ENCODE measurements around the gene TTC28. TPM values are rescaled to one million over a fixed set of nuclear protein-coding genes. Genes with fewer than 3 reads are reported as not detected.

TTC28 gene
- total RNA-seq, 4 donors from 2014 or later: 35.6 to 42.6 (median 36.9) TPM

GRCh38 chr22:28609921-28610320, 69.7 kb downstream of the TTC28 start:
- intact Hi-C loops (cut with DNase I): loop anchor here (10.0 kb wide), 1 partner anchor 135 kb away; the partner anchor contains the start of genes CHEK2 and HSCB
- Histone ChIP-seq H3K4me1 (peaks cover 12 to 37% (median 32%) of the 10 kb centered on the region in 4 donors), H3K9me3 (no peaks in the 10 kb centered on the region), H3K27ac (replicated peaks in 1 of 4) (no peak overlapping the region), H3K27me3 (no peaks in the 10 kb centered on the region), H3K4me3 (no peak overlapping the region), H3K36me3 (no peaks in the 10 kb centered on the region)
- no peak for DNase-seq (ENCODE audit: extremely low spot score)
- 86% methylated on average over 5 of the region's 5 CpGs for WGBS
- TF ChIP-seq POLR2AphosphoS5 (IDR thresholded peaks at IDR 0.05) (no peak), POLR2A (IDR thresholded peaks at IDR 0.05; ENCODE audit: low read depth) (no peak), EP300 (IDR thresholded peaks at IDR 0.05) (no peak)
- TF ChIP-seq, protein P1, sequence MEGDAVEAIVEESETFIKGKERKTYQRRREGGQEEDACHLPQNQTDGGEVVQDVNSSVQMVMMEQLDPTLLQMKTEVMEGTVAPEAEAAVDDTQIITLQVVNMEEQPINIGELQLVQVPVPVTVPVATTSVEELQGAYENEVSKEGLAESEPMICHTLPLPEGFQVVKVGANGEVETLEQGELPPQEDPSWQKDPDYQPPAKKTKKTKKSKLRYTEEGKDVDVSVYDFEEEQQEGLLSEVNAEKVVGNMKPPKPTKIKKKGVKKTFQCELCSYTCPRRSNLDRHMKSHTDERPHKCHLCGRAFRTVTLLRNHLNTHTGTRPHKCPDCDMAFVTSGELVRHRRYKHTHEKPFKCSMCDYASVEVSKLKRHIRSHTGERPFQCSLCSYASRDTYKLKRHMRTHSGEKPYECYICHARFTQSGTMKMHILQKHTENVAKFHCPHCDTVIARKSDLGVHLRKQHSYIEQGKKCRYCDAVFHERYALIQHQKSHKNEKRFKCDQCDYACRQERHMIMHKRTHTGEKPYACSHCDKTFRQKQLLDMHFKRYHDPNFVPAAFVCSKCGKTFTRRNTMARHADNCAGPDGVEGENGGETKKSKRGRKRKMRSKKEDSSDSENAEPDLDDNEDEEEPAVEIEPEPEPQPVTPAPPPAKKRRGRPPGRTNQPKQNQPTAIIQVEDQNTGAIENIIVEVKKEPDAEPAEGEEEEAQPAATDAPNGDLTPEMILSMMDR (IDR thresholded peaks at IDR 0.05): no peak

DNA sequence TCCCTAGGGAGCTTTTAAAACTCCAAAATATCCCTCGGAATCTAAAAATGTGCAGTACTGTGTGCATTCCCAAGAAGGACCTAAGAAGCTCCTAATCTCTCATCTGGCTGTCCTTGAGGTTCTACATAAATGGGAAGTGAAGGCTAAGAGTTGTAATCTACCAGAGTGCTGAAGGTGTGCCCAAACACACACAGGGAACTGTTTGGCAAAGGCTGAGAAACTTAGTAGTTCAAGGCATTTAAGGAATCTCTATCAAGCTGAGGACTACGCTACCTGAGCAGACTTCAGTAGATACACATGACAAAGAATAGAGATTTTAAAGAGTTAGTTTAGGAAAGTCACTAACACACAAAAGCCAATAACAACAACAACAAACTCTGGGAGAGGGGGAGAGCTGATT, 71.1 kb downstream of the TTC28 start:
- no peaks in the 10 kb centered on the region for H3K9me3 ChIP-seq
- 54% methylated on average over 2 of the region's 2 CpGs for WGBS
- H3K27ac ChIP-seq (replicated peaks in 1 of 4): peak overlapping the region; percentile 61 to 72 (median 70)
- H3K27me3 ChIP-seq: no peaks in the 10 kb centered on the region
- intact Hi-C loops (cut with DNase I): loop anchor here (10.0 kb wide), 1 partner anchor 136 kb away; the partner anchor contains the start of genes CHEK2 and HSCB
- H3K4me1 ChIP-seq: peaks cover 12 to 42% (median 34%) of the 10 kb centered on the region in 4 donors
- TF ChIP-seq POLR2AphosphoS5 (IDR thresholded peaks at IDR 0.05) (no peak), EP300 (IDR thresholded peaks at IDR 0.05) (no peak), POLR2A (IDR thresholded peaks at IDR 0.05; ENCODE audit: low read depth) (no peak)
- TF ChIP-seq, protein P1 (IDR thresholded peaks at IDR 0.05): no peak
- H3K4me3 ChIP-seq: peak overlapping the region in 1 of 4 donors; percentile 2
- no peaks in the 10 kb centered on the region for H3K36me3 ChIP-seq
- DNase-seq (ENCODE audit: extremely low spot score): no peak

DNA sequence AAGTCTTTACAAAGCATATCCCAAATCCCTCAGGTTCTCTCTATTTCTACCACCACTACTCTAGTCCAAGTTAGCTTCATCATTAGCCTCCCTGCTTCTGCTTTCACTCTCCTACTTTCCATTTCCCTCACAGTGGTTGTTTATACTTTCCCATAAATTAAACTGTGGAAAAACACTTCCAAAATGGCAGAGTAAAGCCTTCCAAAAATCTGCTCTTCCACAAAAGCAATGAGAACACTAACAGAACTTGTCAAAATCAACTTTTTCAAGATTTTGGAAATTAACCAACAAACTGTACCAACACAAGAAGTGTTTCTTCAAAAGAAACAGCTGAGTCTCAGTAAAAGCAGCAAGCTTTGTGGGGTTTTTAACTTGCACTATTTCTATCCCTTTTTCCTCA, 71.8 kb downstream of the TTC28 start:
- intact Hi-C loops (cut with DNase I): loop anchor here (10.0 kb wide), 1 partner anchor 137 kb away; the partner anchor contains the start of genes CHEK2 and HSCB
- Histone ChIP-seq H3K9me3 (no peaks in the 10 kb centered on the region), H3K4me1 (peaks cover 12 to 42% (median 34%) of the 10 kb centered on the region in 4 donors), H3K4me3 (peak overlapping the region in 2 of 4 donors; percentile 2 to 4), H3K36me3 (no peaks in the 10 kb centered on the region), H3K27ac (replicated peaks in 1 of 4) (peak overlapping the region; percentile 61 to 72 (median 70)), H3K27me3 (no peaks in the 10 kb centered on the region)
- no peak for DNase-seq (ENCODE audit: extremely low spot score)
- TF ChIP-seq POLR2A (IDR thresholded peaks at IDR 0.05; ENCODE audit: low read depth): no peak
- TF ChIP-seq EP300 (IDR thresholded peaks at IDR 0.05): no peak
- no peak for TF ChIP-seq POLR2AphosphoS5 (IDR thresholded peaks at IDR 0.05)
- TF ChIP-seq, protein P1 (IDR thresholded peaks at IDR 0.05): no peak

DNA sequence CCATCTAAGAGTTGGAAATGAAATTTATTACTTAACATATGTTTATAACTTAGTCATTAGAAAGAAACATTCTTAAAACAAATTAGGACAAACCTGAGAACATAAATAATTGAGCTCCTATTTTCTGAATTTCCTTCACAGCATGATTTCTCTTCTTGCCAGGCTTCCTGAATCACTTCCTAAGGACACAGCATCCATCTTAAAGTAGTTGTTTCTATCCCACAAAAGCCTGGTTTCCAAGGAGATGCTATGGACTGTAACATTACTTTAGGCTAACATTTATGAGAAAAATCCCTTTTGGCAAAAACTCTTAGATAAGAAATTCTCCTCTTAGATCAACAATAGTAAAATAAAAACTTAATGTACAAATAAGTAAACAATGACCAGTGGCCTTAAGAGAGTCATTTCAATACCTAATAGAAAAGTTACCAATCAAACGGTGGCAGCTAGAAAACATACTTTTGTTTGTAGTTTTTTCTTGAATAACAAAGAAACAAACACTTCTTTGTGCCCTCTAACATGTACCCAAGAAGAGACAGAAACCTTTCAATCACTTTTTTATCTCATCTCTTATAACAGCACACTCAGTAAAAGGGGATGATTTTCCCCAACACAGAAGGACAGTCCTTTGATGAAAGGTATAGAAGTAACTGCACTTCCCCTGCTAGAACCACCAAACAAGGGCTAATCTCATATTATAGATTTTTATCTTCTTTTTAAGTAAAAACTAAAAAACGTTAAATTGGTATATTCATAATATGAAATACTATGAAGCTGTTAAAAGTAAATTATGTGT, 74.5 kb downstream of the TTC28 start:
- no peak for DNase-seq (ENCODE audit: extremely low spot score)
- no peak overlapping the region for H3K27ac ChIP-seq (replicated peaks in 1 of 4)
- TF ChIP-seq, protein P1 (IDR thresholded peaks at IDR 0.05): no peak
- no peak for TF ChIP-seq POLR2AphosphoS5 (IDR thresholded peaks at IDR 0.05)
- no peak for TF ChIP-seq EP300 (IDR thresholded peaks at IDR 0.05)
- no peak for TF ChIP-seq POLR2A (IDR thresholded peaks at IDR 0.05; ENCODE audit: low read depth)
- H3K36me3 ChIP-seq: no peaks in the 10 kb centered on the region
- H3K4me3 ChIP-seq: no peak overlapping the region
- 78% methylated on average over 2 of the region's 2 CpGs for WGBS
- intact Hi-C loops (cut with DNase I): loop anchor here (10.0 kb wide), 1 partner anchor 140 kb away; the partner anchor contains the start of genes CHEK2 and HSCB
- peaks cover 12 to 42% (median 34%) of the 10 kb centered on the region in 4 donors for H3K4me1 ChIP-seq
- no peaks in the 10 kb centered on the region for H3K9me3 ChIP-seq
- H3K27me3 ChIP-seq: no peaks in the 10 kb centered on the region

Measured in esophagus muscularis mucosa (tissue), 4 donors.